Urothelium cell line (cell line): ENCODE data around the gene HIVEP3.

ENCODE experiments used
- DNase-seq: peaks from one replicate; pipeline ENCODE4 v3.0.0; 2011; ENCODE audit warnings: low spot score, mixed read lengths
- FAIRE-seq: peaks from 2 replicates; lab custom pipeline; 2011; peaks lifted over from hg19 to GRCh38; lab: Jason Lieb, UNC

Gene HIVEP3

DNA sequence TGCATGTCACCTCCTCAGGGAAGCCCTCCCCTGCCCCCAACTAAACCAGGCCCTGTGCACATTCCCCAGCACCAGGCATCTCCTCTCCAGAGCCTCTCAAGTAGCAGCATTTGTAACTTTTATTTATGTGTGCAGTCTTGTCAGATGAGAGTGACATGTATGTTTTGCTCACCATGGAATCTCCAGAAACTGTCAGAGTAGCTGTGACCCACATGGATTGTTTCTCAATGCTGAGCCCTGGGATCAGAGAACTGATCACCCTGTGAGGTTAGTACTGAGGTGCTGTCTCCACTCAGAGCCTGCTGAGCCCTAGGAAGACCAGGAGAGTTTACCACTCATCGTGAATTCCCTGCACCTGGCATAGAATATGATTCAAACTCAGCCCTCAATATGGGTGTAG, 243.3 kb downstream of the HIVEP3 start:
- no peak for DNase-seq
- no peak for FAIRE-seq

GRCh38 chr1:41674522-41674921, 244.2 kb downstream of the HIVEP3 start:
- FAIRE-seq (no peak), DNase-seq (no peak)

GRCh38 chr1:41673806-41674205, 244.9 kb downstream of the HIVEP3 start:
- no peak for FAIRE-seq
- DNase-seq: no peak

GRCh38 chr1:41673378-41673777, 245.3 kb downstream of the HIVEP3 start:
- no peak for FAIRE-seq
- no peak for DNase-seq

- DNase-seq (no peak), FAIRE-seq (peak; percentile 23)
Observed at GRCh38 chr1:41672641-41673361, 245.9 kb downstream of the HIVEP3 start.

GRCh38 chr1:41672173-41672572, 246.5 kb downstream of the HIVEP3 start:
- DNase-seq: peak; percentile 81
- no peak for FAIRE-seq

DNA sequence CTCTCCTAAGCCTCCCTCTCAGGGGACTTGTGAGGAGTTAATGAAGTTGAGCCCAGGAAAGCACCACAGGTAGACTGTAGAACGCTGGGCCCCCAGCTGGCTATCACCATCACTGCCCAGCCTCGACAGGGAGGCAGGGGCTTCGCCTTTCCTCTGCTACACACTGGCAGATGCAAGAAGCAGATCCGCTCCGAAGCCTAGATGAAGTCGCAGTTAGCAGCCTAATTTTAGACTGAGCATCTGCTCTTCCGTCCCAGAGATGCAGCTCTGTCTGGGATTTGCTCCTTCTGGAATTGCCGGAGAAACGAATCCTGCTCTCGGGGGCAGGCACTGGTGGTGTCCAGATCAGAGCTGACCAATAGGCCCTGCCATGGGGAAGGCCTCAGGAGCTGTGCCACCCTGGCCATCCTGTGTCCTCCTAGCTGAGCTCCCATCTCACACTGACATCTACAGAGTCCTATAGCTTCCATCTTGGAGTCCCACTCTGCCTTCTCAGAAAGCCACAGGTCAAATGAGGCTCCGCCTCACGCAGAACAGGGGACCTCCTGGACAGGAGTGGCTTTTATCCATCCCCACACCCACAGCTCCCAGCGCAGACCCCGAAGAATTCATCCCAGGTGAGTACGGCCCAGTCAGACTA, 247.5 kb downstream of the HIVEP3 start:
- DNase-seq: no peak

GRCh38 chr1:41670217-41670957, 248.3 kb downstream of the HIVEP3 start:
- FAIRE-seq (peak; percentile 76), DNase-seq (peak; percentile 79)

More for the DNA sequence above, 247.5 kb downstream of the HIVEP3 start:
- no peak for FAIRE-seq

DNA sequence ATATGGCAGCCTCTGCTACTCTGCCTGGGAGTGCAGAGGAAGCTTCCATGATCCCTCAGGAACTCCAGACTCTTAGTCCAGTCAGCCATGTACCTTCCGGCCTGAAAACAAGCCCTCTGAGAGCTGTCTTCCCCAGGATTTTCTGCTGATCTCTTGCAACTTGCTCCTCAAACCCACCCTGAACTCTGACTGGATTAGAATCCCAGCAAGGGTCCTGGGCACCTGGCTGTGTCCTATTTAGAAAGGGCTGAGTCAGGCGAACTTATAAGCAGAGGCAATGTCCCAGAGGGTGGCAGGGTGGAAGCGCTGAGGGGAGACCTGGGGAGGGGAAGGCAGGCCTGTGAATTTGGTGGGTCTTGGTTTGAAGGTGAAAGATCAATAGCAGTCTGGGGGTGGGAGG, 249.8 kb downstream of the HIVEP3 start:
- FAIRE-seq: no peak
- no peak for DNase-seq

GRCh38 chr1:41668054-41668660, 250.6 kb downstream of the HIVEP3 start:
- FAIRE-seq: no peak

GRCh38 chr1:41666981-41667631, 251.6 kb downstream of the HIVEP3 start:
- DNase-seq: no peak
- FAIRE-seq: peak; percentile 78

More at GRCh38 chr1:41668054-41668660, 250.6 kb downstream of the HIVEP3 start:
- no peak for DNase-seq

DNA sequence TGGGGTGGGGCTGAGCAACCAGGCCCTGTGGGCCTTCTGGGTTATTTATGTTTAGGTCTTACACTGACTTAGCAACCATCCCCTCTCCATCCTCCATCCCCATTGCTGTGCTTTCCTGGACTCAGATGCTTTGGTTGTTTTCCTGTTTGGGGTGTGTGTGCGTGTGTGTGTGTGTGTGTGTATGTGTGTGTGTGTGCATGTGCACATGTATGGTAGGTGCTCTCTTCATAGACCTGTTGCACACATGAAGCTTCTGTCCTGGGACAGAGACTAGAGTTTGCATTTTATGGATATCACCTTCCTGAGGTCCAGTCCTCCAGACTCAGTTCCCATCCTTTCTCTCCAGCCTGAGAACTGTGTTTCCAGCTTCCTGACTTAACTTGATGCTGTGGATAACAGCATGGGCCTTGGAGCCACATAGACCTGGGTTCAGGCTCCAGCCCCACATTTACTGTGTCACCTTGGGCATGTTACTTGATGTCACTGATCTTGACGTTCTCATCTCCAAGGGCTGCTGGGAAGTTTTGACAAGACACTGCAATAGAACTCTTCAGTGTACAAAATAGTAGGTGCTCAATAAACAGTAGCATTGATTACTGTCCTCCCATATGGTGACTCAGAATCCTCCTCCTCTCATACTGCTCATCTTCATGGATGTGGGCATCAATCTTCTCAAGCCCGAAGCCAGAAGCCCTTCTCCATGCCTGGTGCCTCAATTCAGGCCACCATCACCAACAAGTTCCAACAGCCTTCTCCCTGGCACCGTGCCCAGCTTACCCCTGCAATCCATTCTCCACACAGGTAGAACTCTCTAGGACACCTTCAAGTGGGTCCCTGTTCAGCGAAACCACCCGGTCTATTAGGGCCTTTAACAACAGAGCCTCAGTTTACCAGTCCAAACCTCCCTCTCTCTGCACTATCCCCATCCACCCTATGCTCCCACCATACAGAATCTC, 252.5 kb downstream of the HIVEP3 start:
- FAIRE-seq: peak; percentile 67
- DNase-seq: no peak

DNA sequence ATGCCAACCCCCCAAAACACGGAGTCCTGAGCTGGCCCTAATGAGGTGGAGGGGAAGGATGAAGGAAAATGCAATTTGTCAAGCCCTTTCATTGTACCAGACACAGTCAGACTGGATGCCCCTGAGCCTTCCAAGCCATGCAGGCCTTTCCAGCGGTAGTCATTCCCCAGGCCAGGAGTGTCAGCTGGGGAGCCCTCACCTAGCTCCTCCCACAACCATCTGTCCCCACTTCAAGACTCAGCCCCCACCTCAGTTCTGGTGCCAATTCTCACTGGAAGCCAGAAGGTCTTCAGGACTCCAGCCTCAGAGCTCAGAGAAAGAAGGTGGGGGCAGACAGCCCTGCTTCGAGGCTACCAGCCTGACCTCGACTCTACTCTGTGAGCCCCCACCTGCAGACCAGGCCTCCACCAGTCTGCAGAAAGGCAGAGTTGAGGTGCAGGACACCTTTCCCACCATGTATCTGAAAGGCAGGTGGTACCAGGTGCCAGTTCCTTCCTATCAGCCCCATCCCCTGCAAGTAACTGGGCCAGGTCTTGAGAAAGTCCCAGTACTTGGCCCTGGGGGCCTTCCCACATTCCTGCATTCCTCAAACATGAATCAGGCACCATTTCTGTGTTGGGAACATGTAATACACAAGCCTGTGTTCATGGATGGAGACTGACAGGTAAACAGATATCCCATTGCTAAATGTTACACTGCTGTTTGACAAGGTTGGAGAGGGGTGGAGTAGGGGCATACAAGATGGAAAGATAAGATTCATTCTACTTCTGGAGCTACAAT, 253.7 kb downstream of the HIVEP3 start:
- peak; percentile 87 for DNase-seq

DNA sequence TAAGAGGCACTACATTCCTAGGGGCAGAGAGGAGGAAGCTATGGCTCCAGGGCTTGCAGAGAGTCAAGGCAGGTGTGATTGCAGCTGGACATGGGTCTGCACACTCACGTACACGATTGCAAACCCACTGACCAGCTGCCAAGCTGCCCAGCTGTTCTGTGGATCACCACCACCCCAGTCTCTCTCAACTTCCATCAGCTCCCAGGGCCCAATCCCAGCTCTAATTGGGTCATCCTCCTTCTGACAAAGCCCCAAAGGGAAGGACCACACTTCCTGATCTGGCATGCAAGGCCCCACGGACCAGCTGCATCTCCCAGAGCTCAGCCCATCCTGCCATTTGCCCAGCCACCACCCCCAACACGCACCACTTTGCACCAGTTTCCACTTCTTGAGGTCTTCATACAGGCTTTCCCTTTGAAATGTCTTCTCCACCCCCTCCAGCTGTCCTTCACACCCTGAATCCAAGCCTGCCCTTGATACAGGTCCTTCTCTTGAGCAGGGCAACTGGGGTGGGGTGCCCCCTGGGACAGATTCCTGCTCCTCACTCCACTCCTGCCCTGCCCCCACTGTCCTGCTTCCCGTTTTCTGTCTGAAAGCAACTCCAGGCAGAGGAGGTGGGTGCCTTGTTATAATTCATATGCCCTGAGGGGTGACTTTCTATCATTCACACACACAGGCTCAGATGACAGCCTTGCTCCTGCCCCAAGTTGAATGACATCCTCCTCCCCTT, 254.9 kb downstream of the HIVEP3 start:
- no peak for FAIRE-seq
- no peak for DNase-seq

More for the DNA sequence above, 253.7 kb downstream of the HIVEP3 start:
- peak; percentile 98 for FAIRE-seq

- FAIRE-seq (no peak), DNase-seq (peak; percentile 52)
Observed at GRCh38 chr1:41662765-41663437, 255.8 kb downstream of the HIVEP3 start.

DNA sequence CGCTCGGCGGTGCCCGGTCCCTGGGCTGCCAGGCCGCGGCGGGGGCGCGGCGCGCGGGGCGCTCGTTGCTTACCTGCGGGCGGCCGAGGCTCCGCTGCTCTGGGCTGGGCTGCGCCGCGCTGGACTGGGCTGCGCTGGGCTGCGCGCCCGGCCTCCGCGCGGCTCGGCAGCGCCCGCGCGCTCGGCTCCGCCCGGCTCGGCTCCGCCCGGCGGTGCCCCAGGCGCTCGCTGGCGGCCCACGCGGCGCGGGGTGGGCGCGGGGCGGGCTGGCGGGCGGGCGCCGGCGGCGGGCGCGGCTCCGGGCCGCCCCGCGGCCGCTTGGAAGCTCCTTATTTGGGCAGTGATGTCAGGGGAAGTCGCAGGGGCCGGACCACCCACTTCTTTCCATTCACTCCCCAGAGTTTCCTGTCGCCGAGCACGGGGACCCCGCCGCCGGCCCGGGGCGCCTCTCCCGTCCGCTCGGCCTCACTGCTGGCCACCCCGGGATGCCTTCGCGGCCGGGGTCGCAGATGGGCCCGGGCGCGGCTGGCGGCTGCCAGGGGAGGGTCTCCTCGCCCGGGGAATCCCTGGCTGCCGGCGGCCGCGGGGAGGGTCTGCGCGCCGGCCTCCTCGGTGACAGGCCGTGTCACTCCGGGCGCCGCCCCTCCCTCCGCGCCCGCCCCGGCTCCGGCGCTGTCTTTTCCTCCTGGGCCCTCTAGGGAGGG, 256.5 kb downstream of the HIVEP3 start:
- DNase-seq: peak; percentile 84
- no peak for FAIRE-seq

- FAIRE-seq: no peak
- DNase-seq: no peak
Observed at GRCh38 chr1:41661428-41662060, 257.2 kb downstream of the HIVEP3 start.
